Nephron progenitor cell (in vitro differentiated cells): ENCODE data around the gene SND1.

Experiments
- DNase-seq: peaks from one replicate; pipeline ENCODE4 v3.0.0; 2021
- H3K27ac Mint-ChIP-seq: 2 replicates; pipeline ENCODE4 v1.8.0; 2021; ENCODE audit warnings: mild to moderate bottlenecking, moderate library complexity, mixed read lengths
- H3K27me3 Mint-ChIP-seq: 2 replicates; pipeline ENCODE4 v1.8.0; 2021; ENCODE audit warnings: mild to moderate bottlenecking, low read depth, mixed read lengths; ENCODE audit not compliant: poor library complexity
- H3K36me3 Mint-ChIP-seq: 2 replicates; pipeline ENCODE4 v1.8.0; 2021; ENCODE audit warnings: low read depth, mixed read lengths
- H3K4me1 Mint-ChIP-seq: 2 replicates; pipeline ENCODE4 v1.8.0; 2021; ENCODE audit warnings: mixed read lengths
- H3K4me3 Mint-ChIP-seq: 2 replicates; pipeline ENCODE4 v1.8.0; 2021; ENCODE audit warnings: mild to moderate bottlenecking, moderate library complexity, mixed read lengths
- H3K9me3 Mint-ChIP-seq: 2 replicates; pipeline ENCODE4 v1.8.0; 2021; ENCODE audit warnings: mild to moderate bottlenecking, moderate library complexity, mixed read lengths
- TF ChIP-seq, protein P1 (sequence below): fragments of 200-600 bp; sonication (generic); IDR thresholded peaks from 2 replicates; pipeline ENCODE4 v1.5.0; 2021; ENCODE audit warnings: antibody characterized with exemption

The SND1 gene

DNA sequence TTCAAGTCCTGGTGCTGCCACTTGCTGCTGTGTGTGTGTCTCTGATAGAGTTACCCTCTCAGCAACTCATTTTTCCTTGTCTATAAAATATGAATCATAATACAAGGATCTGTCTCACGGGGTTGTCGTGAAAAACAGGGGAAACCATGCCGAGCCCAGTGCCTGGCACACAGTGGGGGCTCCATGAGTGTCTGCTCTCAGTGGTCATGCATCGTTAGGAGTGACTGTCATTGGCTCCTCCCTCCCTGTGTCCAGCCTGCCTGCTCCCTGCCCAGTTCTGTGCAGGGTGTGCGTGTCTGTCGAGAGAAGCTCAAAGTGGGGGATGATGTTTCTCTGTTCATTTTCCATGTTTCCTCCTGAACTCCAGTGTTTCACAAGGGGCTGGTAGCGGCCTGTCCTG is 462.8 kb downstream of the SND1 start:
- peaks cover 45% of the 10 kb centered on the region for H3K27me3 Mint-ChIP-seq
- H3K27ac Mint-ChIP-seq, result peak overlapping the region; percentile 80
- H3K4me3 Mint-ChIP-seq, result no peak overlapping the region

DNA sequence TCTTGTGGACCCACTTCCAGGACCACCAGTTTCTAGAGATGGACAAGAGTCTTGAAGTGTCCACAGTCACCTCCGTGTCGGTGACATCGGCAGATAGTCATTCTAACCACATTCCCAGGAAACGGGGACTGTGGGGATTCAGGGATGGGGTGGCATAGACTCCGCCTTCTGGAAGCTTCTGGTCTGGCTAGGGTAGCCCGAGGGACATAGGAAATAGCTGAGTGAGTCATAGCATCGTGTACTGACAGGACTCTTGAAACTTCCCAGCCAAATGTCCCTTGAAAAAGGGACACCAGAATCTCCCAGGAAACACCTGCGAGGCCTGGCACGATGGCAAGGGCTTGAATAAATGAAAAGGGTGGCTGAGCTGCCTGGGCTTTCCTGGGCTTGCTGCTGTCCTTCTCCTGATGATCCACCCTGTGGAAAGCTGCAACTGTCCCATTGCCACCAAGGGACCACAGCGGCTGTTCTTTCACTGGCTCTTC is 463.4 kb downstream of the SND1 start:
- TF ChIP-seq, protein P1, sequence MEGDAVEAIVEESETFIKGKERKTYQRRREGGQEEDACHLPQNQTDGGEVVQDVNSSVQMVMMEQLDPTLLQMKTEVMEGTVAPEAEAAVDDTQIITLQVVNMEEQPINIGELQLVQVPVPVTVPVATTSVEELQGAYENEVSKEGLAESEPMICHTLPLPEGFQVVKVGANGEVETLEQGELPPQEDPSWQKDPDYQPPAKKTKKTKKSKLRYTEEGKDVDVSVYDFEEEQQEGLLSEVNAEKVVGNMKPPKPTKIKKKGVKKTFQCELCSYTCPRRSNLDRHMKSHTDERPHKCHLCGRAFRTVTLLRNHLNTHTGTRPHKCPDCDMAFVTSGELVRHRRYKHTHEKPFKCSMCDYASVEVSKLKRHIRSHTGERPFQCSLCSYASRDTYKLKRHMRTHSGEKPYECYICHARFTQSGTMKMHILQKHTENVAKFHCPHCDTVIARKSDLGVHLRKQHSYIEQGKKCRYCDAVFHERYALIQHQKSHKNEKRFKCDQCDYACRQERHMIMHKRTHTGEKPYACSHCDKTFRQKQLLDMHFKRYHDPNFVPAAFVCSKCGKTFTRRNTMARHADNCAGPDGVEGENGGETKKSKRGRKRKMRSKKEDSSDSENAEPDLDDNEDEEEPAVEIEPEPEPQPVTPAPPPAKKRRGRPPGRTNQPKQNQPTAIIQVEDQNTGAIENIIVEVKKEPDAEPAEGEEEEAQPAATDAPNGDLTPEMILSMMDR, result no peak
- no peak for DNase-seq
- H3K9me3 Mint-ChIP-seq, result no peaks in the 10 kb centered on the region
- no peak overlapping the region for H3K4me3 Mint-ChIP-seq
- H3K27ac Mint-ChIP-seq, result peak overlapping the region; percentile 80
- no peaks in the 10 kb centered on the region for H3K36me3 Mint-ChIP-seq
- H3K27me3 Mint-ChIP-seq, result peaks cover 45% of the 10 kb centered on the region
- H3K4me1 Mint-ChIP-seq, result peaks cover 38% of the 10 kb centered on the region

More for the DNA sequence above, 462.8 kb downstream of the SND1 start:
- TF ChIP-seq, protein P1, result no peak
- H3K36me3 Mint-ChIP-seq, result no peaks in the 10 kb centered on the region
- peaks cover 32% of the 10 kb centered on the region for H3K4me1 Mint-ChIP-seq
- DNase-seq, result no peak
- no peaks in the 10 kb centered on the region for H3K9me3 Mint-ChIP-seq

DNA sequence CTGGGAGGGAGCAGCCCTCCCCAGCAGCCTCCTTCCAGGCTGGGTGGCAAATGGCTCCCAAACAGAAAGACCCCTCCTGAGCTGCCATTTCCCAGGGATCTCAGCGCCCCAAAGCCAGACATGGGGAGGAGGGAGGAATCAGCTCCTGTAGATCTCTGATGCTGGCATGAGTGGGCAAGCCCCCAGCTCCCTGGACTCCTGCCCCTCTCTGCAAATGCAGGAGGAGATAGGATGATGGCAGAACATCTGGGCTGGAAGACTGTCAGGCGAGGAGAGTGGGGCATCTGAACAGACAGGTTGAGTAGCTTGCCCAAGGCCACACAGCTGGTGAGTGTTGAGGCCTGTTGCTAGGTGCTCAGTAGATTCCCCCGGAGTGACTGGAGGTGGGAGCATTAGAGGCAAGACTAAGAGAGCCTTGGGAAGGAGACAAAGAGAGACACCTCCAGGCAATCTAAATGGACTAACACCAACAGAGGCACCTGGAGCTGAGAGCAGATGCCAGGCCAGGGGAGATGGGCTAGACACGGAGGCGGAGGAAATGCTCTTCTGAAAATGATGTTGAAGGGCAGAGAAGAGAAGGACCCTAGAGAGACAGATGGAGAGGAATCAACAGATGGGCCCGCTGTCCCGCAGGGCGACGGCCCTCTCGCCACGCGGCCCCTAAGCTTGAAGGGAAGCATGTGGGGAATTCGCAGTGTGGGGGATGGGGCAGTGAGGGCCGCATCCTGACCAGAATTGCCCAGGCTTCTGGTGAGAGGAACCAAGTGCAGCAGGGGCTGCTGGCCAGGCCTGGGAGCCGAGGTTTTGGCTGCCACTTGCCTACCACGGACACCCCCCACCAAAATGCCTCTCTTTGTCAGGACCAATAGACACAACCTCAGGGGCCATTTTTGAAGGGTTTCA is 464.1 kb downstream of the SND1 start:
- Mint-ChIP-seq H3K4me1 (peaks cover 41% of the 10 kb centered on the region), H3K27ac (no peak overlapping the region), H3K27me3 (peaks cover 42% of the 10 kb centered on the region), H3K36me3 (no peaks in the 10 kb centered on the region), H3K9me3 (no peaks in the 10 kb centered on the region), H3K4me3 (no peak overlapping the region)
- no peak for DNase-seq
- TF ChIP-seq, protein P1, result no peak

DNA sequence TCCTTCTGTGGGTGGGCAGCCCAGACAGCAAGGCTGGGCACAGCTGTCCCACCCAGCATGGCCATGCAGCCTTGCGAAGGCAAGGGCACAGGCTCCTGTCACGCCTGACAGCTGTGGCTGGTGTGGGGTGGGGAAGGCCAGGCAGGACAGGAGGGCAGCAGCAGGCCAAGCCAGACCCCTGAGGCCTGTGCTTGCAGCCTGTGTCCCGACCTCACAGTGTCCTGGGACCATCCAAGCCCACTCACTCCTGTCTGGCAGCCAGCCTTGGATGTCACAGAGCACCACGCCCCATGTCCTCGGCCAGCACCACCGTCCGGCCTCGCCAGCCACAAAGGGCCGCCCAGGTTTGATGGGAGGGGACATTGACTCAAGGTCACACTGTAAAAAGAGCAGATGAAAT is 464.7 kb downstream of the SND1 start:
- Mint-ChIP-seq H3K9me3 (no peaks in the 10 kb centered on the region), H3K27me3 (peaks cover 40% of the 10 kb centered on the region), H3K4me3 (no peak overlapping the region), H3K4me1 (peaks cover 48% of the 10 kb centered on the region), H3K36me3 (no peaks in the 10 kb centered on the region), H3K27ac (no peak overlapping the region)
- TF ChIP-seq, protein P1, result no peak
- DNase-seq, result no peak

DNA sequence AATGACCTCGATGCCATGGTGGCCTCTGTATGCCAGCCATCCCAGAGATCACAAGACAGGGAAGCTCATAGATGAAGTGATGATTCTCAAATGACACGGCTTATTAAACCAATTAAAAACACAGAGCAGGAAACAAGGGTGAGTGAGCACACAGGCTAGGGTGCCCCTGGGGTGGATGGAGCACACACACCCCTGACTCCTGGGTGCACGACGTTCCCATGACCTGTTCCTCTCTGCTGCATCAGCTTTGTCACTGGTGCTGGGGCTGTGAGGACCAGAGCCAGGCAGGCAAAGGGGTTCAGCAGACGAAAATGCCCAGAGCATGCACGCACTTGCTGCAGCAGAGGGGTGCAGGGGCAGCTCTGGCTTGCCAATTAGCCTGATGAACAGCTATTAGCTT is 465.7 kb downstream of the SND1 start:
- H3K4me3 Mint-ChIP-seq, result no peak overlapping the region
- no peak overlapping the region for H3K27ac Mint-ChIP-seq
- H3K4me1 Mint-ChIP-seq, result peaks cover 54% of the 10 kb centered on the region
- TF ChIP-seq, protein P1, result no peak
- DNase-seq, result no peak
- H3K36me3 Mint-ChIP-seq, result no peaks in the 10 kb centered on the region
- peaks cover 39% of the 10 kb centered on the region for H3K27me3 Mint-ChIP-seq
- H3K9me3 Mint-ChIP-seq, result no peaks in the 10 kb centered on the region
